Nephron progenitor cell (in vitro differentiated cells): Measurements from ENCODE around the gene ALOX5AP.

ENCODE experiments used
- DNase-seq: peaks from one replicate; pipeline ENCODE4 v3.0.0; 2021
- H3K27ac Mint-ChIP-seq: 2 replicates; pipeline ENCODE4 v1.8.0; 2021; ENCODE audit warnings: mild to moderate bottlenecking, moderate library complexity, mixed read lengths
- H3K27me3 Mint-ChIP-seq: 2 replicates; pipeline ENCODE4 v1.8.0; 2021; ENCODE audit warnings: mild to moderate bottlenecking, low read depth, mixed read lengths; ENCODE audit not compliant: poor library complexity
- H3K36me3 Mint-ChIP-seq: 2 replicates; pipeline ENCODE4 v1.8.0; 2021; ENCODE audit warnings: low read depth, mixed read lengths
- H3K4me1 Mint-ChIP-seq: 2 replicates; pipeline ENCODE4 v1.8.0; 2021; ENCODE audit warnings: mixed read lengths
- H3K4me3 Mint-ChIP-seq: 2 replicates; pipeline ENCODE4 v1.8.0; 2021; ENCODE audit warnings: mild to moderate bottlenecking, moderate library complexity, mixed read lengths
- H3K9me3 Mint-ChIP-seq: 2 replicates; pipeline ENCODE4 v1.8.0; 2021; ENCODE audit warnings: mild to moderate bottlenecking, moderate library complexity, mixed read lengths
- TF ChIP-seq, protein P1 (sequence below): fragments of 200-600 bp; sonication (generic); IDR thresholded peaks from 2 replicates; pipeline ENCODE4 v1.5.0; 2021; ENCODE audit warnings: antibody characterized with exemption

ALOX5AP gene

DNA sequence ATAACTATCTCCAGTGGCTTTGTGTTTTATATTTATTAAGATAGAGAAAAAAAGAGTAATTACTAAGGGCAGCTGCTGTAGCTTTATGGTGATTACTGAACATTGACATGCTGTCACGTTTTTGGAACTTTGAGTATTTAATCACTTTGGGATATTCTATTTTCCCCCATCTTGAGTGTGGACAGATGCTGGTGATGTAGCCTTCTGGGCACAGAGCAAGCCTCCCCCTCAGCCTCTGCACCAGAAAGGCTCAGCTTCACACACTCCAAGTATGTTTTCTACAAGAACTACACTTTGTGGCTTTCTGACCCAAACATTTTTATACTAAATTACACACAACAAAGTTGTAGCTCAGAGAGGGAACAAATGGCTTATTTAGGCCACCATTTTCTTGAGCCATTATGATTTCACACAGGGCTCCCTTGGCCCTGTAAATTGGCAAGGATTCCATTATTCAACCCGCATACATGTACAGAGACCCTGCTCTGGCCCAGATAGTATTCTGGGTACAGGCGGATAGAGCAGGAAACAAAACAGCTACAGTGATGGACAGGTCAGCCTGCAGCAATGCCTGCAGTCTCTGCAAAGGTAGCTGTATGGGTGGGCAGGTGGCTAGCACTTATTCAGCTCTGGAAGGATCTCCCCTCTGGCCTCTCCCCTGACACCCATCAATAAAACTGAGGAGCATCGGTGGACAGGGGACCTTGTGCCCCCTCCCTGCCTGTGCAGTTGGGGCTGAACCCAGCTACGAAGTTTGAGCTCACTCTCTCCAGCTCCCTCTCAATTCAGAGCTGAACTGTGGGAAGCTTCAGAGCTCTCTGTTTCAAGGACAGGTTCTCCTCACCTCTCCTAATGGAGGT lies 1.3 kb downstream of the ALOX5AP start:
- Mint-ChIP-seq H3K4me1 (peaks cover 42% of the 10 kb centered on the region), H3K9me3 (no peaks in the 10 kb centered on the region), H3K27ac (no peak overlapping the region), H3K27me3 (peaks cover 19% of the 10 kb centered on the region), H3K4me3 (no peak overlapping the region), H3K36me3 (no peaks in the 10 kb centered on the region)
- TF ChIP-seq, protein P1, sequence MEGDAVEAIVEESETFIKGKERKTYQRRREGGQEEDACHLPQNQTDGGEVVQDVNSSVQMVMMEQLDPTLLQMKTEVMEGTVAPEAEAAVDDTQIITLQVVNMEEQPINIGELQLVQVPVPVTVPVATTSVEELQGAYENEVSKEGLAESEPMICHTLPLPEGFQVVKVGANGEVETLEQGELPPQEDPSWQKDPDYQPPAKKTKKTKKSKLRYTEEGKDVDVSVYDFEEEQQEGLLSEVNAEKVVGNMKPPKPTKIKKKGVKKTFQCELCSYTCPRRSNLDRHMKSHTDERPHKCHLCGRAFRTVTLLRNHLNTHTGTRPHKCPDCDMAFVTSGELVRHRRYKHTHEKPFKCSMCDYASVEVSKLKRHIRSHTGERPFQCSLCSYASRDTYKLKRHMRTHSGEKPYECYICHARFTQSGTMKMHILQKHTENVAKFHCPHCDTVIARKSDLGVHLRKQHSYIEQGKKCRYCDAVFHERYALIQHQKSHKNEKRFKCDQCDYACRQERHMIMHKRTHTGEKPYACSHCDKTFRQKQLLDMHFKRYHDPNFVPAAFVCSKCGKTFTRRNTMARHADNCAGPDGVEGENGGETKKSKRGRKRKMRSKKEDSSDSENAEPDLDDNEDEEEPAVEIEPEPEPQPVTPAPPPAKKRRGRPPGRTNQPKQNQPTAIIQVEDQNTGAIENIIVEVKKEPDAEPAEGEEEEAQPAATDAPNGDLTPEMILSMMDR, result no peak
- no peak for DNase-seq

DNA sequence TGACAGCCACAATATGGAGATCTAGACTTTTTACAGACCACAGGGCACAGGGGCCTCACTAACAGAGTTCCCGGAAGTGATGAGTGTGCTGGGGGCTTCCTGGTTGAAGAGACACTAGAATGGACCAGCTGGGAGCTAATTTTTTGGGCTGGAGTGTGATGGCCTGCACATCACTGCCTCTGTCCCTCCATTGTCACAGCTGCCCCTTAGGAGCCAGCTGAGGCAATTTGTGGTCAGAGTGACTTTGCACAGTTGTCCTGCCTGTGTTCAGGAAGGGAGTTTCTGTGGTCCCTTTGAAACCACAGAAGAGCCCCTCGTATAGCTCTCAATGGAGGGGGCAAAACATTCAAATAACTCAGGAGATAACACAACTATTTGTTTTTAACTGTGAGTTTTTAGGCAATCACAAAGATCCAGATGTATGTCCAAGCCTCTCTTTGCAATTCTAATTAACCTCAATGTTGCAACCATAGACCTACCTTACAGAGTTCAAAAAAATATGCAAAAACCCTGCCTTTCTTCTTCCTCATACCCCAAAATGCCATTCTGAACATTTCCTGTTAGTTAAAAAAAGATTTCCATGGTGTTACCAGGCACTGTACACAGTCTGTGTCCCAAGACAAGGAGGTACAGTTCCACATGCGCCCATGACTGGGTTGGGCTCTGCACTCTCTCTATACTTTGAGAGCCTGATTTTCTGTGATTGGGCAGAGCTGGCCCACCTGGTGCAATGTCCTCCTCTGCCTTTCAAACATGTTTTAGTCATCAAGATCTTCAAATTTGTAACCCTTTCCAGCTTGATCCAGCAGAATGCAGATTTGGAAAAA lies 2.4 kb downstream of the ALOX5AP start:
- no peak for DNase-seq
- Mint-ChIP-seq H3K4me1 (peaks cover 42% of the 10 kb centered on the region), H3K4me3 (no peak overlapping the region), H3K36me3 (no peaks in the 10 kb centered on the region), H3K9me3 (no peaks in the 10 kb centered on the region), H3K27me3 (peaks cover 18% of the 10 kb centered on the region), H3K27ac (no peak overlapping the region)
- TF ChIP-seq, protein P1, result no peak

DNA sequence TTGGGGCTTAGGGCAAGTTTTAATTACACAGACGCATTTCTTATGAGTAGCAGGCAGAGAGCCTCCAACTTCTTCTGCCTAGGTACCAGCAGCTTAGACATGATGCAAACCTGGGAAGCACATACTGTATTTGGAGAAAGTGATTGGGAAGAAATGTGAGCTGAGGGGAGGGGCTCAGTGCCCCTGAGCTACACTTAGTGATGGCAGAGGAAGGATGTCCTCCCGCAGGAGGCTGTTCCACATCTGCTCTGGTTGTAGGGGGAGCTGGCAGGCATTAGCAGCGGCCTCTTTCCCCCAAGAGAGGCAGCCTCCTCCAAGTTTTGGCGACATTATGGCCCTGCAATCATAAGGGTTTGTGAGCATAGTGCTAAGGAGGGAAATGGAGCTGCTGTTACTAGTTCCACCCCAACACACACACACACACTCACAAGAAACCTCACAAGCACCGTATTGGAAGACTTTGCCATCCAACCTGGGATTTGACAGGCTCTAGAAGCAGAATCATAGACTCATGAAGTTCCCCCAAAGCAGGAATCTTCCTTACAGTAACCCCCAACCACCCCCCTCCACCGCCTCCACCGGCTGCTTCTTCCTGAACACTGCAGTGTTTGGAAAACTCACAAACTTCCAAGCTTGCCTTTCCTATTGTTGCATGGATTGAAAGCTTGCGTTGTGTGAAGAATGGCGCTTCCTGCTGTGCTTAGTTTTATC lies 3.3 kb downstream of the ALOX5AP start:
- Mint-ChIP-seq H3K9me3 (no peaks in the 10 kb centered on the region), H3K27ac (no peak overlapping the region), H3K27me3 (peaks cover 23% of the 10 kb centered on the region), H3K4me1 (peaks cover 51% of the 10 kb centered on the region), H3K36me3 (no peaks in the 10 kb centered on the region), H3K4me3 (no peak overlapping the region)
- TF ChIP-seq, protein P1, result no peak
- no peak for DNase-seq

DNA sequence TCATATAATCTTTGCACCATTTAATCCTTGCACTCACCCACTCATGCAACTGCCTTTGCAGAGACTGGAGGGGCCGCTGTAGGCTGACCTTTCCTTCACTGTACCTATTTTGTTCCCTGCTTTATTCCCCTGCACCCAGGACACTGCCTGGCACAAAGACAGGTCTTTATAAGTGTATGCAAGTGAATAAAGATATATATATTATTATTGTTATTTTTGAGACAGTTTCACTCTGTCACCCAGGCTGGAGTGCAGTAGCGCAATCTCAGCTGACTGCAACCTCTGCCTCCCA lies 3.8 kb downstream of the ALOX5AP start:
- peaks cover 27% of the 10 kb centered on the region for H3K27me3 Mint-ChIP-seq
- TF ChIP-seq, protein P1, result no peak
- H3K27ac Mint-ChIP-seq, result no peak overlapping the region
- no peak overlapping the region for H3K4me3 Mint-ChIP-seq
- no peaks in the 10 kb centered on the region for H3K9me3 Mint-ChIP-seq
- no peak for DNase-seq
- H3K36me3 Mint-ChIP-seq, result no peaks in the 10 kb centered on the region
- peaks cover 56% of the 10 kb centered on the region for H3K4me1 Mint-ChIP-seq

DNA sequence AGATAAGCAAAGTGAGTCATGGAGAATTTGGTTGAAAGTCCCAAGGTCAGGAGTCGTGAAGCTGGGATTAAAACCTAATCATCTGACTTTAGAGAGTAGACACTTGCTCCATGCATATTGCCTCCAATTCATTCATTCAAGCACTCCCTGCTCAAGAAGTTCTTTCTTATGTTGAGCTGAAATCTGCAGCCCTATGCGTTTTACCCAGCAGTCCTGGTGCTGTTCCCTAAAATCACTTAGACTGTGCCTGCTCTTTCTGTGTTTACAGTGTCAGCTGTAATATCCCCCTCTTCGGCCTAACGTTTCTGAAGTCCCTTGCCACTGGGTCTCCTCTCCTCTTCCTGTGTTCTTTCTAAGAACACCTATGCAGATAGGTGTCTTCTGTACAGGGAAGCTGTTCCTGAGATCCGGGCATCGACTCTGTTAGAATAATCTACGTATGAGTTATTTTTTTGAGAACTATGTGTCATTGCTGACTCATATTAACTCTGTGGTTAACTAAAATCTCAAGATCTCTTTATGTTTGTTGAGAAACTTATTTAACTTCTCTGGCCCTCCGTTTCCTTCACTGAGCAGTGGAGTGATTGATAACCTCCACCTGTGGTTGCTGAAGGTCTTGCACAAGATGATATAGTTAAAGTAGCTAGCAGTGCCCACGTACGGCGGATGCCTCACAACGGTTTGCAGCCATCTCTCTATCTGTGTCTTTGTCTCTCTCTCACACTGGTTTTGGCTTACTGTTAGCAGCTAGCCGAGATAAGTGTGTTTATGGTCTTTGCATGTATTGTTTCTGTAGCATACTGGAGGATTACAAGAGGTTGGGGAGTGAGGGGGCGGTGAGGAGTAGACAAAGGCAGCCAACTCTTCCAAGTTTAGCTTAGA lies 4.7 kb downstream of the ALOX5AP start:
- DNase-seq, result no peak
- no peak overlapping the region for H3K4me3 Mint-ChIP-seq
- H3K27ac Mint-ChIP-seq, result no peak overlapping the region
- H3K4me1 Mint-ChIP-seq, result peaks cover 58% of the 10 kb centered on the region
- no peaks in the 10 kb centered on the region for H3K36me3 Mint-ChIP-seq
- TF ChIP-seq, protein P1, result no peak
- H3K9me3 Mint-ChIP-seq, result no peaks in the 10 kb centered on the region
- H3K27me3 Mint-ChIP-seq, result peaks cover 20% of the 10 kb centered on the region
